Liver (tissue), 9 donors: ENCODE results near the gene RPA4. TPM values are rescaled to one million over a fixed set of nuclear protein-coding genes. Genes with fewer than 3 reads are reported as not detected.

Experiments used
- DNase-seq: peaks from one replicate; pipeline ENCODE4 v3.0.0-alpha.2; 2017; ENCODE audit warnings: low spot score
- H3K27ac ChIP-seq, 2 donors: one replicate each; pipeline ENCODE4 v1.7.0; 2013; ENCODE audit warnings: inconsistent platforms in 2 of 2, low read length in 2 of 2, control low read depth in 1 of 2, low read depth in 1 of 2, mild to moderate bottlenecking in 1 of 2
- H3K27me3 ChIP-seq, 4 donors: one replicate each; pipeline versions ENCODE4 v1.6.1 to v1.7.0; 2013; ENCODE audit warnings: low read length in 3 of 4, inconsistent platforms in 1 of 4, mild to moderate bottlenecking in 1 of 4, moderate library complexity in 1 of 4; ENCODE audit not compliant: control insufficient read depth in 4 of 4, insufficient read depth in 4 of 4
- H3K36me3 ChIP-seq, 4 donors: one replicate each; pipeline versions ENCODE4 v1.6.1 to v1.7.0; 2013; ENCODE audit warnings: low read length in 3 of 4, mild to moderate bottlenecking in 3 of 4, low read depth in 1 of 4, moderate library complexity in 1 of 4; ENCODE audit not compliant: control insufficient read depth in 4 of 4, insufficient read depth in 3 of 4
- H3K4me1 ChIP-seq, 4 donors: one replicate each; pipeline versions ENCODE4 v1.6.1 to v1.7.0; 2013; ENCODE audit warnings: low read length in 3 of 4, mild to moderate bottlenecking in 3 of 4, moderate library complexity in 1 of 4; ENCODE audit not compliant: control insufficient read depth in 4 of 4, insufficient read depth in 4 of 4
- H3K4me3 ChIP-seq, 3 donors: one replicate each; pipeline versions ENCODE4 v1.6.1 to v1.7.0; 2013; ENCODE audit warnings: low read length in 3 of 3, control low read depth in 1 of 3, low read depth in 1 of 3, mild to moderate bottlenecking in 1 of 3
- H3K9ac ChIP-seq, 2 donors: one replicate each; pipeline ENCODE4 v1.7.0; 2013; ENCODE audit warnings: low read length in 2 of 2, mild to moderate bottlenecking in 2 of 2, moderate library complexity in 2 of 2, control low read depth in 1 of 2, low read depth in 1 of 2
- H3K9me3 ChIP-seq, 4 donors: one replicate each; pipeline versions ENCODE4 v1.6.1 to v1.7.0; 2013; ENCODE audit warnings: low read length in 3 of 4; ENCODE audit not compliant: control insufficient read depth in 4 of 4
- EGR1 ChIP-seq, 2 donors: IDR thresholded peaks; 2 replicates each; pipeline ENCODE4 v1.6.1; 2016 to 2018; ENCODE audit warnings: antibody characterized with exemption in 2 of 2, low read depth in 2 of 2
- FOXA1 ChIP-seq: IDR thresholded peaks from 2 replicates; pipeline ENCODE4 v1.6.1; 2016; ENCODE audit warnings: antibody characterized with exemption
- FOXA2 ChIP-seq: IDR thresholded peaks from 2 replicates; pipeline ENCODE4 v1.6.1; 2016; ENCODE audit warnings: antibody characterized with exemption
- GABPA ChIP-seq, 2 donors: IDR thresholded peaks in 1 of 2; conservative IDR thresholded peaks in 1 of 2; 2 replicates each; pipeline ENCODE4 v1.6.1; 2016; ENCODE audit warnings: antibody characterized with exemption in 2 of 2, mild to moderate bottlenecking in 1 of 2, moderate library complexity in 1 of 2
- HNF4A ChIP-seq, 2 donors: conservative IDR thresholded peaks; 2 replicates each; pipeline ENCODE4 v1.6.1; 2016; ENCODE audit warnings: antibody characterized with exemption in 2 of 2, mild to moderate bottlenecking in 2 of 2
- JUND ChIP-seq, 2 donors: IDR thresholded peaks; 2 replicates each; pipeline ENCODE4 v1.6.1; 2016; ENCODE audit warnings: antibody characterized with exemption in 2 of 2
- MAX ChIP-seq: IDR thresholded peaks from 2 replicates; pipeline ENCODE4 v1.6.1; 2016; ENCODE audit warnings: antibody characterized with exemption
- NR2F2 ChIP-seq: IDR thresholded peaks from 2 replicates; pipeline ENCODE4 v1.6.1; 2016; ENCODE audit warnings: antibody characterized with exemption
- RAD21 ChIP-seq, 2 donors: IDR thresholded peaks; 2 replicates each; pipeline ENCODE4 v1.6.1; 2016; ENCODE audit warnings: antibody characterized with exemption in 2 of 2, mild to moderate bottlenecking in 2 of 2
- REST ChIP-seq: IDR thresholded peaks from 2 replicates; pipeline ENCODE4 v1.6.1; 2016; ENCODE audit warnings: antibody characterized with exemption, mild to moderate bottlenecking
- RXRA ChIP-seq, 2 donors: IDR thresholded peaks; 2 replicates each; pipeline ENCODE4 v1.6.1; 2017 to 2018; ENCODE audit warnings: antibody characterized with exemption in 2 of 2, mild to moderate bottlenecking in 1 of 2
- SP1 ChIP-seq: IDR thresholded peaks from 2 replicates; pipeline ENCODE4 v1.6.1; 2018; ENCODE audit warnings: antibody characterized with exemption, mild to moderate bottlenecking
- YY1 ChIP-seq: IDR thresholded peaks from 2 replicates; pipeline ENCODE4 v1.6.1; 2016; ENCODE audit warnings: antibody characterized with exemption, mild to moderate bottlenecking
- ZBTB33 ChIP-seq: IDR thresholded peaks from 2 replicates; pipeline ENCODE4 v1.6.1; 2016; ENCODE audit warnings: antibody characterized with exemption
- WGBS: extraction: QIAGEN DNeasy Blood & Tissue Kit; methylation state at CpG from one replicate; pipeline ENCODE4 v1.1.7; 2013; 5-methylcytosine and 5-hydroxymethylcytosine counted together
- polyA plus RNA-seq, 2 donors: library from polyadenylated mRNA; stranded (reverse) in 1 of 2; unstranded in 1 of 2; fragments of 200-250 nt in 1 of 2; fragments of >200 nt in 1 of 2; fragmentation: Nextera tagmentation in 1 of 2; extraction: Ambion mirVana in 1 of 2; gene quantifications; one replicate each; pipeline versions ENCODE4 v1.2.1 to v1.2.3, GENCODE V29; 2013 to 2015
- total RNA-seq, 2 donors: library from RNA; depleted of rRNA; stranded (reverse); fragments of >200 nt; gene quantifications; one replicate each; pipeline ENCODE4 v1.2.3, GENCODE V29; 2014
- TF ChIP-seq, protein P1 (sequence below): IDR thresholded peaks from 2 replicates; pipeline ENCODE4 v1.6.1; 2016; ENCODE audit warnings: antibody characterized with exemption
- donor health status: healthy.
- donor health status: healthy.
- donor health status: healthy.
- donor health status: healthy.
- donor health status: healthy.

The RPA4 gene
- total and polyA plus RNA-seq, 4 donors = 0.03 to 2.5 (median 0.79) TPM

DNA sequence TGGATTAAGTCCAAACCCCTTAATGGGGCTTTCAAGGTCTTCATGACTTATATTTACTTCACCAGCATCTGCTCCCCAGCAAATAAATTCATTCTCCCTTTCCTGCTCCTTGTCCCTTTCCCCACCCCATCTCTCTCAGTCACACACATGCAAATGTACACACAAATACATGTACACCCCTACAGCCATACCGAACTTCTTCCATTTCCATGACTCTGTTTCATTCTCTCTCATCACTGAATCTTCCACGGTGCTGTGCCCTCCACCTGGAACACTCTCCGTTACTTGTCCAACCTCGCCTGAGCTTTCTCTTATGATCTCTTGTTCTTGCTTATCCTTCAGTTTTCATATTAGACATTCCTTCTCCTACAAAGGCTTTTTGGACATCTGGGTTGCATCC is 22.0 kb upstream of the RPA4 start:
- no peak for DNase-seq
- WGBS = 99% methylated on average over 4 of the region's 4 CpGs
- Histone ChIP-seq H3K9ac (no peak overlapping the region), H3K36me3 (no peaks in the 10 kb centered on the region), H3K9me3 (no peaks in the 10 kb centered on the region), H3K4me1 (no peaks in the 10 kb centered on the region), H3K4me3 (no peak overlapping the region), H3K27me3 (no peaks in the 10 kb centered on the region), H3K27ac (no peak overlapping the region)
- TF ChIP-seq YY1 (no peak), ZBTB33 (no peak), FOXA2 (no peak), RAD21 (IDR thresholded peaks at IDR 0.05) (no peak)

- 98% methylated on average over 13 of the region's 13 CpGs for WGBS
- no peak for DNase-seq
- Histone ChIP-seq H3K4me3 (no peak overlapping the region), H3K4me1 (no peaks in the 10 kb centered on the region), H3K9ac (no peak overlapping the region), H3K36me3 (peaks cover 0 to 8% (median 3%) of the 10 kb centered on the region in 4 donors), H3K27ac (no peak overlapping the region), H3K27me3 (no peaks in the 10 kb centered on the region), H3K9me3 (peaks cover 0 to 2% (median 0%) of the 10 kb centered on the region in 4 donors)
- TF ChIP-seq FOXA2 (no peak), YY1 (no peak), ZBTB33 (no peak), EGR1 (IDR thresholded peaks at IDR 0.05; ENCODE audit: low read depth in 2 of 2) (no peak), JUND (IDR thresholded peaks at IDR 0.05) (no peak)
Observed at GRCh38 chrX:96884027-96884426, 319 bp downstream of the RPA4 start.

GRCh38 chrX:96889726-96890125 is 6.0 kb downstream of the RPA4 start:
- no peaks in the 10 kb centered on the region for H3K4me1 ChIP-seq
- DNase-seq = no peak

More at GRCh38 chrX:96889726-96890125, 6.0 kb downstream of the RPA4 start:
- TF ChIP-seq SP1 (no peak), EGR1 (IDR thresholded peaks at IDR 0.05; ENCODE audit: low read depth in 2 of 2) (no peak), RAD21 (IDR thresholded peaks at IDR 0.05) (no peak), MAX (no peak), JUND (IDR thresholded peaks at IDR 0.05) (no peak), GABPA (IDR thresholded peaks at IDR 0.05 in 1 of 2, conservative IDR thresholded peaks at IDR 0.05 in 1 of 2) (no peak), FOXA1 (no peak), RXRA (IDR thresholded peaks at IDR 0.05) (no peak), REST (no peak), YY1 (no peak), NR2F2 (no peak), HNF4A (conservative IDR thresholded peaks at IDR 0.05) (no peak)
- TF ChIP-seq, protein P1, sequence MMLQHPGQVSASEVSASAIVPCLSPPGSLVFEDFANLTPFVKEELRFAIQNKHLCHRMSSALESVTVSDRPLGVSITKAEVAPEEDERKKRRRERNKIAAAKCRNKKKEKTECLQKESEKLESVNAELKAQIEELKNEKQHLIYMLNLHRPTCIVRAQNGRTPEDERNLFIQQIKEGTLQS = no peak
- no peak overlapping the region for H3K27ac ChIP-seq
- 93% methylated on average over 1 of the region's 1 CpG for WGBS
- H3K9ac ChIP-seq = no peak overlapping the region
- H3K9me3 ChIP-seq = peaks cover 0 to 1% (median 0%) of the 10 kb centered on the region in 4 donors
- no peak overlapping the region for H3K4me3 ChIP-seq
- H3K27me3 ChIP-seq = no peaks in the 10 kb centered on the region
- H3K36me3 ChIP-seq = peaks cover 0 to 1% (median 0%) of the 10 kb centered on the region in 4 donors
